GM18907 (cell line): ENCODE results near the gene SYNGR3.
"Not testable (repeated sequence)": the region's sequence is repeated elsewhere in the genome, so short reads cannot be mapped to it uniquely, and the experiment has no call there.

Experiments used
- ATAC-seq: cut with Tn5 transposase; IDR thresholded peaks from one replicate; pipeline ENCODE4 v1.9.1; 2021; ENCODE audit warnings: mild to moderate bottlenecking, moderate library complexity; ENCODE audit not compliant: unreplicated experiment

The SYNGR3 gene

DNA sequence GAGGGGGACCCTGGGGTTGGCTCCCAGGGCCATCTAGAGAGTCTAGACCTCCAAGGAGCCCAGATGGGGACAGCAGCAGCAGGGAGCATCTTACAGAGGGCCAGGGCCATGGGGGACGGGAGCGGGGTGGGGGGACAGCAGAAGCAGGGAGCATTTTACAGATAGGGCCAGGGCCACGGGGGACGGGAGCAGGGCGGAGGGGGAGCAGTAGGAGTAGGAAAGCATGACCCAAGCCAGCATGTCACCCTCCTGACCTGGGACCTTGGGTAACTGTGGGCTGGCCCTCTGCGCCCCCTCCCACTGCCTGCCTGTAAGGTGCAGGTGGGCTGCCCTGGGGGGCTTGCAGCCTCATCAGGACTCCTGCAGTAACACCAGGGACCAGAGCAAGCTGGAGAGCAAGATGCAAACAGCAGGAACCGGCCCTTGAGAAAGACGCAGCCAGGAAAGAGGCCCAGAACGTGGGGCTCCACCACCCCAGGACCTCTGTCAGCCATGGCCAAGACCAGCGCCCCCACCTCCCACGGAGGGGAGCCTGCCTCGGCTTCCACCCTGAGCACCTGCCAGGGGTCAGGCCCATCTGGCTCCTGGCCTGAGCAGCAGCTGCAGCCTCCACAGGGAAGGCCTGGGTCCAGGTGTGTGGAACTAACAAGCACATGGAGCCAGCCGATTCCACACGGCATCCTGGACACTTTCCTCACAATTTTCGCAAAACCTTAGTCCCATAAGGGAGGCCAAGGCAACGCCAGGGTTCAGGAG is 17.5 kb downstream of the SYNGR3 start:
- ATAC-seq, result no peak

DNA sequence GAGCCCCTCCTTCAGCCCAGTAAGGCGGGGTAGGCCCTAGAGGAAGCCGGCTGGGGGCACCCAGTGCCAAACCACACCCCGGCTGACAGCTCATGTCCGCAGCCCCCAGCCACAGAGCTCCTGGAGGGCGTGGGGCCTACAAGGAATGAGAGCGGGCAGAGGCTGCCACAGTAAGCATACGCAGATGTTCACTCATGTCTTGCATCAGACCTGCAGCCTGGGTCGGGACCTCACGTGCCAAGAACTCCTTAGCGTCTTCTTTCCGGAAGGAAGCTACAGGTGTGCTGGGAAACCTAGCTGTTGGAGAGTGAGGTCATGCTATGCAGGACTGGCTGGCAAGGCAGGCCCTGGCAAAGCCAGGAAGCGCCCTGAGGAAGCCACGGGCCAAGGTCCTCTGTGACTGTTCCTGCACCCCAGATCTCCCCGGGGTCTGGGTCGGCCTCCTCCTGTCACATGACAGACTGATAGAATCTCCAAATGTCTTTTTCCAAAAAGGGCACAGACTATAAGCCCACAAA is 18.3 kb downstream of the SYNGR3 start:
- no peak for ATAC-seq

DNA sequence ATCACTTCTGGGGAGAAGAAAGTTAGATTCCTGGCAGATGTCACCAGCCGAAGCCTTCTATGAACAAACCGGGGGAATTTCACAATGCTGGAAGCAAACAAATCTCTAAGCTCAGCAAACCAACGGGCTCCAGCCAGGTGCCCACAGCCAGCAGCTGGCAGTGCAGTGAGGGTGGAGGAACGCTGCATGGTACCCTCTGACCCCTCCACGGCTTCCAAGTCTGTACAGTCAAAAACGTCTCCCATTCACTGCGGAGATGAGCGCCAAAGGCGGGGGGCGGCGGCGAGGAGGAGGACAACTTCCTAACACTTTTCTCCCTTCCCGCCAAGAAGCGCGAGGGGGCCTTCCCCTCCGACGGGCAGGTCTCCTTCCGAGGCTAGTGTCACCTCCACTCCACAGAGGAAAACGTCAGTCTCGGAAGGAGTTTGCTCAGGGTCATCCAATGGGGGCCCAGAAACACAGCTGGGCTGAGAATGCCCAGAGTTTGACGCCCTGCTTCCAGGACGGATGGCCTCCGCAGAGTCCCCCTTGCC is 18.9 kb downstream of the SYNGR3 start:
- peak; percentile 4 for ATAC-seq

DNA sequence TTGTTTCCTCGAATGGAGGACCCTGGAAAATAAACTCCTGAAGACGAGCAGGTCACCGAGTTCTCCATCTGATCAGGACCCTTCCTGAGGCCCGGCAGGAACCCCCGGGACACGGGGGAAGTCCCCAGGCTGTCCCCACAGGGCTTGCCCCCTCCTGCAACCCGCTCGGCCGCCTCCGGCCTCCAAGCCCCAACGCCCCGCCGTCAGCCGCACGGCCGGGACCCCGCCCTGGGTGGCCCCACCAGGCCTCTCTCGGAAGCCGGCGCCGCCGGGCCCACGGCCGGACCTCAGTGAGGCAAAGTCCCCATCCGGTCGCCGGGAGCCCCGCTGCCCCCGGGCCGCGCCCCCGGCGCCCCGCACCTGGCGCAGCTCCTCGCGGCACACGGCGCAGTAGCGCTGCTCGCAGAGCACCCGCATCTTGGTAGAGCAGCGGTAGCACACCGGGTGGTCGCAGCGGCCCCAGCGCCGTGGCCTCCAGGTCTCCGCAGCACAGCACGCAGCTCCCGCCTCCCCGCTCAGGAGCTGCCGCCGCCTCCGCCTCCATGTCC is 19.5 kb downstream of the SYNGR3 start:
- ATAC-seq, result peak; percentile 34

DNA sequence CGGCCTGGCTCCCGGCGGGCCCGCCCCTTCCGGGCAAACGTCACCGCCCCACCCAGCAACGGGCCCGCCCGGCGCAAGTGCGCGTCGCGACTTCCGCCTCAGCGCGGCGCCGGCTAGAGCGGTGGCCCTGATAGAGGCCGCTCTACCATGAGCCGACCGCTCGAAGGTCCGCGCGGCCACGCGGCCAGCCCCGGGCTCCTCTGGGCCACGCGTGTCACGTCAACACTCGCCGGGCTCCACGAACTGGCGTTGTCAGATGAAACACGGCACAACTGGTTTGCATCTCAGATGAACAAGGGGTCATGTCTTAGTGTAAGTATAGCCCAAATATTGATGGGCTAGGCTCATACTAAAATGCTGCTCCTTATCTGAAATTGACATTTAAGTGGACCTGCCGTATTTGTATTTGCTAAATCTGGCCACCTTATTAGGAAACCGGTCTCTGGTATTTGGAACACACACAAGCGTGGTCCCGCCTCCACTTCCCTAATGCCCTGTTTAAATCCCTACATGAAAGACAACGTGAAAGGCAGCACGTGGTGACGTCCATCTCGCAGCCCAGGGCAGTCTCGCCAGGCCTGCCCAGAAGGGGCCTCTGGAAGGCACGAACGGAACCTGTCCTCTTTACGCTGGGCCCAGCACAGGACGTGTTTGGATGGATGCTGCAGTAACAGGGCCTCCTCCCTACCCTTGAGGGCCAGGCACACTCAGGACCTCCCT is 20.2 kb downstream of the SYNGR3 start, which contains the start of gene ZNF598:
TSS of gene ZNF598 (minus strand) at position 31 of the 720 bp plus-strand sequence.
- ATAC-seq, result peak; percentile 67

DNA sequence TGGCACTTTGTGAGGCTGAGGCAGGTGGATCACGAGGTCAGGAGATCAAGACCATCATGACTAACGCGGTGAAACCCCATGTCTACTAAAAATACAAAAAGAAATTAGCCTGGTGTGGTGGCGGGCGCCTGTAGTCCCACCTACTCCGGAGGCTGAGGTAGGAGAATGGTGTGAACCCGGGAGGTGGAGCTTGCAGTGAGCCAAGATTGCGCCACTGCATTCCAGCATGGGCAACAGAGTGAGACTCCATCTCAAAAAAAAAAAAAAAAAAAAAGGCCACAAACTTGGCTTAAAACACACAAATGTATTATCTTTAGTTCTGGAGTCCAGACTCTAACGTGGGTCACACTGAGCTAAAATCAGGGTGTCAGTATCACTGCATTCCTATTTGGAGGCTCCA is 22.0 kb downstream of the SYNGR3 start:
- not testable (repeated sequence) for ATAC-seq

DNA sequence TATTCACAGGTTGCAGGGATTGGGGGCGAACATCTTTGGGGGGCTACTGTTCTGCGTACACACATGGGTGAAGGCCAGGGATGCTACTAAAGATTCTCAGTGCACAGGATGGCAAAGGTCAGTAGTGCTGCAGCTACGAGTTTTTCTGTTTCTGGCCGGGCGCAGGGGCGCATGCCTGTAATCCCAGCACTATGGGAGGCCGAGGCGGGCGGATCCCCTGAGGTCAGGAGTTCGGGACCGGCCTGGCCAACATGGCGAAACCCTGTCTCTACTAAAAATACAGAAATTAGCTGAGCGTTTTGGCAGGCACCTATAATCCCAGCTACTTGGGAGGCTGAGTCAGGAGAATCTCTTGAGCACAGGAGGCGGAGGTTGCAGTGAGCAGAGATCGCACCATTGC is 23.8 kb downstream of the SYNGR3 start:
- no peak for ATAC-seq

DNA sequence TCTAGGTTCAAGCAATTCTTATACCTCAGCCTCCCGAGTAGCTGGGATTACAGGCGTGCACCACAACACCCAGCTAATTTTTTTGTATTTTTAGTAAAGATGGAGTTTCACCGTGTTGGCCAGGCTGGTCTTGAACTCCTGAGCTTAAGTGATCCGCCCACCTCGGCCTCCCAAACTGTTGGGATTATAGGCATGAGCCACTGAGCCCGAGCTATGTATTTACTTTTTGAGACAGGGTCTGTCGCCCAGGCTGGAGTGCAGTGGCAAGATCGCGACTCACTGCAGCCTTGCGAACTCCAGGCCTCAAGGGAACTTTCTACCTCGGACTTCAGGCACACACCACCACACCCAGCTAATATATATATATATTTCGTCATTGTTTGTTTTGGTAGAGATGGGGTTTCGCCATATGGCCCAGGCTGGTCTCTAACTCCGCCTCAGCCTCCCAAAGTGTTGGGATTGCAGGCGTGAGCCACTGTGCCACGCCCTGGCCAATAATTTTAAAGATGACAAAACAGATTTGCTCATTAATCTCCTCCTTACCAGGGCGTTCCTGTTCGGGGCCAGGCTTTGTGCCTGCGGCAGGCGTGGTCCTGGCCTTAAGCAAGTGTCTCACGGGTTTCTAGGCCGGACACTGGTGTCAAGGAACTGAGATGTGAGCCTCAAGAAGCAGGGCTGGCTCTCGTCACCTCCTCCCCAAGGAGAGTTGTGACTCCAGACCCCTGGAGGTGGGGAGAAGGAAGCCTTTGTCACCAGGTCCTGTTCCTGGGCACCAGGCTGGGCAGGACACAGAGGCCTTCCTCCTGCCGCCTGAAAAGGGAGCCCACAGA is 25.6 kb downstream of the SYNGR3 start:
- ATAC-seq, result no peak

DNA sequence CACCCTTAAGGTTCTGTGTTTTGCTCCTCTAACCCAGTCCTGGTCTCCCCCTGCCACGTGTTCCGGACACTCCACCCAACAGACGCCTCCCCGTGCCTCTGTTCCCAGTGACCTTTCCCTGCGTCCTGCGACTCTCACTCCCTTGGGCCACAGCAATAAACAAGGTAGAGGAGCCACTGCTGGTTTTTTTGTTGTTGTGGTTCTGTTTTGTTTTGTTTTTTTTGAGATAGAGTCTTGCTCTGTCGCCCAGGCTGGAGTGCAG is 26.1 kb downstream of the SYNGR3 start:
- no peak for ATAC-seq

DNA sequence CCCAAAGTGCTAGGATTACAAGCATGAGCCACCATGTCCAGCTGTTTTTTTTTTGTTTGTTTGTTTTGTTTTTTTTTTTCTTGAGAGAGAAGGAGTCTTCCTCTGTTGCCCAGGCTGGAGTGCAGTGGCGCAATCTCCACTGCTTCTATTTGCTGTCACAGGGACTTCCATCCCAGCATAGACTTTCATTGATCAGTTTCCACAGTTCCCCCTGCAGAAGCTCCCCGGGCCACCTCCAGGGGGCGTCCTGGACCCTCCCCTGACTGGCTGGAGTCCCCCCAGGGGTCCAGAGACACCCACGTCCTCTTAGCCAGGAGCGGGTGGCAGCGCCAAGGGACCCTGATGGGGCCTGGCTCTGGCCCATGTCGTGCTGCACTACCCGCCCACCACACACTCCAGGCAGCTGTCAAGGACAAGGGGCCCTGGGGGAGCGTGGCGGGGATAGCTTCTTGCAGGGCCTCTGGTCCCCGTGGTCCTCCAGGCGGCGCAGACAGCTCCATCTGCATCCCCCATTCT is 26.7 kb downstream of the SYNGR3 start:
- ATAC-seq, result no peak

DNA sequence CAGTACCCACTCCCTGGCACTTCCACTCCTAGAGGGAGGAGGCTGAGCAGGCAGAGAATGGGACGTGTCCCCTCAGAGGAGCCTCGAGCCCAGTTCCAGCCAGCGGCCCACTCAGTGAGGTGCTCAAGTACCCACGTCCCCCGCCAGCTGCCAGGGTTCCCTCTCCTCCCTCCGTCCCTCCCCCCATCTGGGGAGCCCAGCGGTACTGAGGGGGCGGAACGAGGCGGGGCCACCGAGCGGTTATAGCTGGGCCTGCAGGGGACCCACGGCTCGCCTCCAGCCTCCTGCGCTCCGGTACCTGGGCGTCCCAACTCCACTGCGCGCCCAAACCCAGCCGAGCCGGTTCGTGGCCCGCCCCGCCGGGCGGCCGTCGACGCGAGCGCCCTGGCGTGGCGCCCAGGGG is 29.7 kb downstream of the SYNGR3 start, which contains the start of gene NPW:
TSS of gene NPW (plus strand) at position 268 of the 403 bp plus-strand sequence.
- ATAC-seq, result no peak

DNA sequence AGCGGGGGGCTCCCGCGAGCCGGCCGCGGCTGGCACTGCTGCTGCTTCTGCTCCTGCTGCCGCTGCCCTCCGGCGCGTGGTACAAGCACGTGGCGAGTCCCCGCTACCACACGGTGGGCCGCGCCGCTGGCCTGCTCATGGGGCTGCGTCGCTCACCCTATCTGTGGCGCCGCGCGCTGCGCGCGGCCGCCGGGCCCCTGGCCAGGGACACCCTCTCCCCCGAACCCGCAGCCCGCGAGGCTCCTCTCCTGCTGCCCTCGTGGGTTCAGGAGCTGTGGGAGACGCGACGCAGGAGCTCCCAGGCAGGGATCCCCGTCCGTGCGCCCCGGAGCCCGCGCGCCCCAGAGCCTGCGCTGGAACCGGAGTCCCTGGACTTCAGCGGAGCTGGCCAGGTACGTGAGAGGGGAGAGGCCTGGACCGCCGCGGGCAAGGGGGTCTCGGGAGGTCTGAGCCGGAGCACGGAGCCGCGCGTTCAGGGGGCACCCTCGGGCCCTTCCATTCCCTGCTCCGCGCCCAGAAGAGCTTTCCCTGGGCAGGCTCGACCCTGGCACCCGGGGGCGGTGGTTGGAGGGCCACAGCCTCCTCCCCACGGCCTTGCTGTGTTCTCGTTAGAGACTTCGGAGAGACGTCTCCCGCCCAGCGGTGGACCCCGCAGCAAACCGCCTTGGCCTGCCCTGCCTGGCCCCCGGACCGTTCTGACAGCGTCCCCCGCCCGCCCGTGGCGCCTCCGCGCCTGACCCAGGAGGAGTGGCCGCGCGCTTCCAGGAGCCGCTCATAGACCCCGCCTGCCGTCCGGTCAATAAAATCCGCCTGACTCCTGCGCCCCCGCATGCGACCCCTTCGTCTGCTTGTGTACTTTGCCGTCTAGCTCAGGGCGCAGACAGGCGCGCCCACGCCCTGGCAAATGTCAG is 30.4 kb downstream of the SYNGR3 start:
- no peak for ATAC-seq

DNA sequence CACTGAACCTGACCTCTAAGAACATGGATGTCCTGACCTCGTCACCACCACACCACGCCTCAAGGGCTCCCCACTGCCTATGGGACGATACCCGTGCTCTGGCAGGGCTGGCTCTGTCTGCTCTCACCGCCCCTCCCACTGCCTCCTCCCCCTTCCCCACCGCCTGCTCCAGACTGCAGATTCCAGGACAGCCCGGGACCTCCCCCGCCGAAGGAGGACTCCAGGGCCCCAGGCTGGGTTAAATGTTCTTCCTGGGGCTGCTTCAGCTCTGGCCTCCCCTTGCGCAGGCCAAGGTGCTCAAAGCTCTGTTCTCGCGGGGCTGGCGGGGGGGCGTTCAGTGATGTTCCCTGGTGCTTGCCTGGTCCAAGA is 32.9 kb downstream of the SYNGR3 start:
- ATAC-seq, result no peak

DNA sequence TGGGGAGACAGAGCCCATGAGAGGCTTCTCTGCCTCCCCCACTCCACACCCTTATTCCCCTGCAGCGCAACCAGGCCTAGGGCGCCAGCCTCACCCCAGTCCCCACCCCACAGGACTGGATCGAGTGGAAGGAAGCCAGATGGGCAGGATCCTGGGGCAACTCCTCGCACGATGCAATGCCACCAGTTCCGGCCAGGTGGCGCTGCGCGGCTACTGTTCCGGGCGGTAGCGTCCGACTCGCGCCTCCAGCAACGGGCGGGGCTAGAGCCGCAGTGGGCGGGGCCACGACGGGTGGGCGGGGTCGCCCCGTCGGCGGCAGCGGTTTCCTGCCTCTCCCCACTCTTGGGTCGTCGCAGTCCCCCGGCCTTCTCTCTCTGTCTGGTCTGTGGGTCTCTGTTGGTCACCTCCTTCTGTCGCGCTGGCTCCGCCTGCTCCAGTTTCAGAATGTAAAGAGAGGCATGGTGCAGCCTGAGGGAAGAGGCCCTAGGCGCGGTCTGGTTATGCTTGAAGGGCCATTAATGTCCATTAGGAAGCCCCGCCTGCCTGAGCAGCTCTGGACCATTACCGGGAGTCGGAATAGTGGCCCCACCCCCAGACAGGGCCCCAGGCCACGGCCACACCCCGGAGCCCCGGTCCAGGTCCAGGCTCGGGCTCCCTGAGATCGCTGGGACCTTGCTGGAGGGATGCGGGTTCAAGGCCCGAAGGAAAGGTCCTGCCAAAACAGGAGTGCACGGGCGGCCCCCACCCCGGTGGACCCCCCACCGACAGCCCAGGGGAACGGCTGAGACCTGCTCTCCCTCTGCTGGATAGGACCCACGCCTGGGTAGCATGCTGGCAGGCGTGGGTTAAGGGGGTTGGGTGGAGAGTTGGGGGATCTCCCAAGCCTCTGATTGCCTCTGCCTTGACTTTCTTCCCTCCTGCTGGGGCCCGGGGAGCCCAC is 33.6 kb downstream of the SYNGR3 start:
- ATAC-seq, result peak; percentile 77

DNA sequence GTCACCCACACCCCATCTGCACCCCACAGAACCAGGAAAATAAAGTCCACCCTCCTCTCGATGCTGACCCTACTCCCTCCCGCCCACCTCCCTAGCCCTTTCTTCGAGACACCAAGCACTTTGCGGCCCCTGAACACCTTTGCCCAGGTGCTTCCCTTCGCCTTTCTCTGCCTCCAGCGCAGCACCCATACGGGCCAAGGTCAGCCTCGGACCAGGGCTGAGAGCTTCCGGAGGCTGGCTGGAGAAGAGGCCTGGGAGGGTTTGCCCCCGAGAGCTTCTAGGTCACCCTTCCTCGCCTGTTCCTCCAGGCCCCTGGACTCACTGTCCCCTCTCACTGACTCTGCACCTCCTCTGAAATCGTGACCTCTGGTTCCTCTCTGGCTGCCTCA is 34.3 kb downstream of the SYNGR3 start:
- ATAC-seq, result no peak

DNA sequence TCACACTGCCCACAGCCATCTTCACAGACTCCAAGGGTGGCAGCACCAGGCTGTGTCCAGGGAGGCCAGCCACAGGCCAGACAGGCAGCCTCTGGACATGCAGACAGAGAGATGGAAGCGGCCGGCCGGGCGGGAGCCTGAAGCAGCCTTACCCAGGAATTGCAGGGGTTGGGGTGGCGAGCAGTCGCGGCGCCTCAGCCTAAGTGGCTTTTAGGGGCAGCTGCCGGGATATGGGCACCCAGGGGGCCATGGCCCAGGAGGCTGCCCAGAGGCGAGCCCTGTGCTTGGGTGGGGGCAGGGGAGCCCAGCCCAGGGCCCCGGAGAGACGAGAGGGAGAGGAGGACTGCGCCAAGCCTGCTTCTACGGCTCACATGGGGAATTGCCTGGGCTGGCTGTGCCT is 35.5 kb downstream of the SYNGR3 start:
- ATAC-seq, result no peak

DNA sequence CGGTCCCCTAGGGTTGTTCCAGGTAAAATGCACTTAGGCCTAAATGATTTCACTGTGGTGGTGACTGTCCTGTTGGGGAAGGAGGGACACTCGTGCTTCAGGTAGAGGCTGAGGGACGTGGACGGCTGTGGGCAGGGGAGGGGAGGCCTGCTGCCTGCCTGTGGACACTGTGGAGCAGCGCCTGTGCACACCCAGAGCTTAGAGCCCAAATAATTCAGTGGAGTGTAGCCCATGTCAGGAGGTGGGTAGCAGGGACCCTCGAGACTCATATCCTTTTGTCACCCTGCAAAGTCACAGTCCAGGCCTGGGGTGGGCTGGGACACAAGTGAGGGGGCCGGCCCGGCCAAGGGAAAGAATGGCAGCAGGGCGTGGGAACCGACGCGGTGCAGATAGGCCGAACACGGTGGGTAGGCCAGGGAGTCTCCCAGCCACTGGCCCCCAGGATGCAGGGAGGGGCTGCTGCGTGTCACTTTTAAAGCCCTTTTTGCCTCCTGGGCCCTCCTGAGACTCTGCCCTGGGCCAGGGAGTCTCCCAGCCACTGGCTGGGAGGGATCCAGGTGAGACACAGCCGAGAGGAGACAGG is 36.2 kb downstream of the SYNGR3 start:
- no peak for ATAC-seq

DNA sequence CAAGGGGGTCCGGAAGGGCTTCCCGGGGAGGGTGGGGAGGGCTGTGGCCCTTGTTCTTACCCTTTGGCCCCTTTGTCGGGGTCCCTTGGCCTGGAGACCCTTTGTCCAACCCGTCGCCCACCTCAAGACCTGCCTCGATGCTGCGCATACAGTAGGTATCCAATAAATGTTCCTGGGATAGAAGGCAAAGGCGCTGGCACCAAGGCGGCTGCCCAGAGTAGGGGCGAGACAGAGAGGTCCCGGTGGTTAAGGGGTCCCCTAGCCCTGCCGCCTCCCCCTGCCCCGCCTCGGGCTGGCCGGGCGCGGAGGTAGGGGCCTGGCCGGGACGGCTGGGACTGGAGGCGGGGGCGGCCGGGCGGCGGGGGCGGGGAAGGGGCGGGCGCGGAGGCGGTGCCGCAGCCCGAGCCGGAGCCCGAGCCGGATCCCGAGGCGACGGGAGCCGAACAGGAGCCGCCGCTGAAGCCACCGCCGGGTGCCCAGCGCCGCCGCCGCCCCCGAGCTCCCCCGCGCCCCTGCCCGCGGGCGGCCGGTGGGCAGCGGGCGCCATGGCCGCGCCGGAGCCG is 36.8 kb downstream of the SYNGR3 start, which contains the start of gene NHERF2:
TSS of gene NHERF2 (plus strand) at position 442 of the 563 bp plus-strand sequence. CDS start at position 546, 104 bp downstream.
- no peak for ATAC-seq
